Effector memory CD4-positive, alpha-beta T cell (primary cell): ENCODE measurements around the gene SHOC2.

Source experiments
- DNase-seq, 3 donors: peaks; one replicate each; pipeline ENCODE4 v3.0.0-alpha.2; 2020
- H3K27ac ChIP-seq: 2 replicates; pipeline ENCODE4 v1.7.0; 2013; ENCODE audit warnings: mild to moderate bottlenecking, low read length, moderate library complexity; ENCODE audit not compliant: insufficient read depth, poor library complexity, severe bottlenecking
- H3K27me3 ChIP-seq: replicated peaks from 2 replicates; pipeline ENCODE4 v1.7.0; 2013; ENCODE audit warnings: mild to moderate bottlenecking, low read length; ENCODE audit not compliant: insufficient read depth, control insufficient read depth, poor library complexity, severe bottlenecking
- H3K36me3 ChIP-seq: 2 replicates; pipeline ENCODE4 v1.7.0; 2013; ENCODE audit warnings: mild to moderate bottlenecking, low read length, moderate library complexity; ENCODE audit not compliant: control insufficient read depth, insufficient read depth
- H3K4me1 ChIP-seq: 2 replicates; pipeline ENCODE4 v1.7.0; 2013; ENCODE audit warnings: low read length, mild to moderate bottlenecking; ENCODE audit not compliant: control insufficient read depth, insufficient read depth, poor library complexity, severe bottlenecking
- H3K4me3 ChIP-seq: 2 replicates; pipeline ENCODE4 v1.7.0; 2013; ENCODE audit warnings: low read length, low read depth, mild to moderate bottlenecking; ENCODE audit not compliant: insufficient read depth, poor library complexity, severe bottlenecking
- H3K9me3 ChIP-seq: 2 replicates; pipeline ENCODE4 v1.7.0; 2013; ENCODE audit warnings: mild to moderate bottlenecking, low read length, moderate library complexity; ENCODE audit not compliant: control insufficient read depth

SHOC2 gene

DNA sequence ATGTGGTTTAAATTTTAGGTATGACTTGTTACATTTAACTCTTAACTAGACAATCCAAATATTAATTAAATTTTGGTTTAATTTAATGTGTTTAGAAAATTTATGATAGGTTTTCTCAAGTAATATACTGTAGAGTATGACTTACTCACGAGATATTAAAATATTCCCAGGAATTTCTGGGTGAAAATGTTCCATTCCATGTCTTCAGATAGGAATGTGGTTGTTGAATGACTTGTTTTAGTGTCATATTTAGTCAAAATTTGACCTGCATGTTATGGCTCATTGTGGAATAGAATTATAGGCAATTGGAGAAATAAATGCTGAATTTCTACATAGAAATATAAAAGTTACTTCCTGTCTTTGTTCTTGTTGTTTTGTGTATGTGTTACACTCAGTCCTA, 46.7 kb downstream of the SHOC2 start:
- DNase-seq = no peak
- Histone ChIP-seq H3K4me1 (no peaks in the 10 kb centered on the region), H3K9me3 (no peaks in the 10 kb centered on the region), H3K27ac (no peak overlapping the region), H3K4me3 (no peak overlapping the region), H3K36me3 (peaks cover 7% of the 10 kb centered on the region), H3K27me3 (no peaks in the 10 kb centered on the region)

DNA sequence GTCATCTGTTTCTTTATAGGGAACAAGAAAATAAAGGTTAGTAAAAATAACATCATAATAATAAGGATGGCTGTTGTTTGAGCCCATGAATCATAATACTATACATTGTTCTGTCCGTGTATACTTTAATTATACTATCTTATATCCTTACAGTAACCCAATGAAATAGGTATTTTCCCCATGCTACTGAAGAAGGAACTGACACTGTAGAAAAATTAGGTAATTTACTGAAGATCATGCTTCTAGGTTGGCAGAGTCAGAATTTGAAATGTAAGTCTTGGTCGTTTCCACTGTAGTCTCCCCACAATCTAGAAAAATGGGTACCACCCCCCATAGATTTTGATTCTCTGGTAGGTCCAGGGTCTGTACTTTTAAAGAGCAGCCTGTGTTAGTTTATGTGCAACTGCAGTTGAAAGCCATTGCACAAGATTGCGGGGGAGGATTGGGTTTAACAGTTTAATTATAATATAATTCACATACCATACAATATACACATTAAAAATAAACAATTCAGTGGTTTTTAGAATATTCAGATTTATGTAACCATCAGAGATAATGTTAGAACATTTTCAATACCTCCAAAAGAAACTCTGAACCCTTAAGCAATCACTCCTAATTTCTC, 47.7 kb downstream of the SHOC2 start:
- Histone ChIP-seq H3K4me3 (no peak overlapping the region), H3K9me3 (no peaks in the 10 kb centered on the region), H3K27me3 (no peaks in the 10 kb centered on the region), H3K36me3 (peaks cover 7% of the 10 kb centered on the region), H3K27ac (no peak overlapping the region), H3K4me1 (no peaks in the 10 kb centered on the region)
- no peak for DNase-seq

DNA sequence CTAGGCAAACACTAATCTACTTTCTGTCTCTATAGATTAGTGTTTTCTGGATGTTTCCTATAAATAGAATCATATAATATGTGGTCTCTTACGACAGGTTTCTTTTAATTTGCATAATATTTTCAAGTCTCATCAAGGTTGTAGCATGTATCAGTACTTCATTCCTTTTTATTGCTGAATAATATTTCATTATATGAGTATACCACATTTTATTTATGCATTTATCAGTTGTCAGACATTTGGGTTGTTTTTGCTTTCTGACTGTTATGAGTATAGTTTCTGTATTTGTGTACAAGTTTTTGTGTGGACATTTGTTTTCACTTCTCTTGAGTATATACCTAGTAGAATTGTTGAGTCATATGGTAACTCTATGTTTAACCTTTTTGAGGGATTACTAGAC, 48.2 kb downstream of the SHOC2 start:
- H3K27ac ChIP-seq = no peak overlapping the region
- H3K36me3 ChIP-seq = peaks cover 7% of the 10 kb centered on the region
- no peaks in the 10 kb centered on the region for H3K9me3 ChIP-seq
- H3K27me3 ChIP-seq = no peaks in the 10 kb centered on the region
- H3K4me3 ChIP-seq = no peak overlapping the region
- no peaks in the 10 kb centered on the region for H3K4me1 ChIP-seq
- no peak for DNase-seq

DNA sequence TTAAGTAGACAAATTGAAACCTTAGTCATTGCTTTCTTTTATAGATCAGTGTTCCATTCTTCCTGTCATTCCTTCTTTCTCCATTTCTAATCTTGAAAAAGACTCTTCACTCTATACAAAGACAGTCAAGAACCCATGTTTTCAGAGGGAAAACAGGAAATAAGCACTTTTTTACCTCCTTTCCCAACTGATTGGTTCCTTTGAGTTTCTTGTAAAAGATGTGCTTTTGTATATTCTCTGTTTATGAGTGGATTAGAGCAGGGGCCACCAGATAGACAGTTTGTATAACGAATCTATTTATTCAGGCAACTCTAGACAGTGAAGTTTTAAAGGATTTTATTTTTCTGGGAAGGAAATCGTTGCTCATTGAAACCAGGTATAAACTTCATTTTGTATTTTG, 49.8 kb downstream of the SHOC2 start:
- no peaks in the 10 kb centered on the region for H3K27me3 ChIP-seq
- H3K4me3 ChIP-seq = no peak overlapping the region
- H3K9me3 ChIP-seq = no peaks in the 10 kb centered on the region
- H3K27ac ChIP-seq = no peak overlapping the region
- peaks cover 7% of the 10 kb centered on the region for H3K36me3 ChIP-seq
- no peaks in the 10 kb centered on the region for H3K4me1 ChIP-seq
- DNase-seq = no peak

DNA sequence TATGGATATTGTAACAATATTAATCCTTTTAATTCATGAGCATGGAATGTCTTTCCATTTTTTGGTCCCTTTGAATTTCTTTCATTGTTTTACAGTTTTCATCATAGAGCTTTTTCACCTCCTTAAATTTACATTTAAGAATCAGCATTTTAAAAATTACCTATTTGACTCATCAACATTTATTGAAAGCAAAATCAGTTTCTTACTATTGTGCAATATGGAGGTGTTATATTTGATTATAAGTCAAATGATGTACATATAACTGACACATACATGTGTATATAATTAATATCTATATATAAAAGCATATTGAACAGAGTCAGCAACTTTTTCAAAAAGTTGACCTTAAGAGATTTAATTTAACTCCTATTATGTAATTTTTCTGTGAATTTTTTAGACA, 52.2 kb downstream of the SHOC2 start:
- Histone ChIP-seq H3K9me3 (no peaks in the 10 kb centered on the region), H3K4me1 (no peaks in the 10 kb centered on the region), H3K36me3 (peaks cover 7% of the 10 kb centered on the region), H3K4me3 (no peak overlapping the region), H3K27ac (no peak overlapping the region), H3K27me3 (no peaks in the 10 kb centered on the region)
- no peak for DNase-seq

DNA sequence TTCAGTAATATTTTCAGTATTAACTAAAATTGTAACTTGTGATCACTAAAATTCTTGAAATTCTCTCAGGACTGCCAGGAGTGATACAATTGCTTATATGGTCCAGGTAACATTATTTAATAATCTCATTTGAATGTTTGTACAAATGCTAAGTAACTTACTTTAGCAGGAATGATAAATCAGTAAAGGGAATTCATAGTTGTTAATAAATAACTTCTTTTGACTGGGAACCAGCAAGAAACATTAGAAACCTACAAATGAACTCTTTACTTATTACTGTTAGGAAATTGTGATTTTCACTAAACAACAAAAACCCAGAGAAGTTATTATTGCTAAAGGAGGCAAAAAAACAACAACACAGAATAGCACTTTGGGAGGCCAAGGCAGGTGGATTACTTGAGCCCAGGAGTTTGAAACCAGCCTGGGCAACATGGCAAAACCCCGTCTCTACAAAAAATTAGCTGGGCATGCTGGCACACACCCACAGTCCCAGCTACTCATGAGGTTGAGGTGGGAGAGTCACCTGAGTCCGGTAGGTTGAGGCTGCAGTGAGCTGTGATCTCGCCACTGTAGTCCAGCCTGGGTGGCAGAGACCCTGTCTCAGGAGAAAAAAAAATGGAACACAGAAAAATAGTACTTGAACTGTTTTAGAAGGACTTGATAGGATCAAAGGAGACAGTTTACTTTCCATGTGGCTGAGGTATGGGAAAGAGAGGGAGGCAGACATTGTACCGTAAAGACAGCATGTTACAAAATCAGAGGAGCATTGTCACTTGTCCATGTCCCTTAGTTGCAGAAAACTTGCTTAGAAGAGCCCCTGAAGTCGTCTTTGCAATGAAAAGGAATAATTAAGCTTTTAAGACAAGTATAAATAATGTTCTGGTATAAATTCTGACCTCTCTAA, 53.1 kb downstream of the SHOC2 start:
- Histone ChIP-seq H3K4me3 (no peak overlapping the region), H3K4me1 (no peaks in the 10 kb centered on the region), H3K27me3 (no peaks in the 10 kb centered on the region), H3K36me3 (peaks cover 6% of the 10 kb centered on the region), H3K27ac (no peak overlapping the region), H3K9me3 (no peaks in the 10 kb centered on the region)
- no peak for DNase-seq

DNA sequence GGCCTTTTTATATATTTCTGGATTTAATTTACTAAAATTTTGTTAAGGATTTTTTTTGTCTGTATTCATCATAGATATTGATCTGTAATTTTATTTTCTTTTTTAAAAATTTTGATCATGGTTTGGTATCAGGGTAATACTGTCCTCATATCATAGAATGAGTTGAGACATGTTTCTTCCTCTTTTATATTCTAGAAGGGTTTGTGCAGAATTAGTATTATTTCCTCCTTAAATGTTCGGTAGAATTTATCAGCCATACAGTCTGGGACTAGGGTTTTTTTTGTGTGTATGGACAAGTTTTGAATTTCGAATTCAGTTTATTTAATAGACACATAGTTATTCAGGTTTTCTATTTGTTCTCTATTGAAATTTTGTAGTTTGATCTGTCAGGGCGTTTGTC, 54.0 kb downstream of the SHOC2 start:
- H3K4me3 ChIP-seq = no peak overlapping the region
- H3K9me3 ChIP-seq = no peaks in the 10 kb centered on the region
- no peaks in the 10 kb centered on the region for H3K4me1 ChIP-seq
- H3K27me3 ChIP-seq = no peaks in the 10 kb centered on the region
- H3K36me3 ChIP-seq = no peaks in the 10 kb centered on the region
- DNase-seq = no peak
- H3K27ac ChIP-seq = no peak overlapping the region

DNA sequence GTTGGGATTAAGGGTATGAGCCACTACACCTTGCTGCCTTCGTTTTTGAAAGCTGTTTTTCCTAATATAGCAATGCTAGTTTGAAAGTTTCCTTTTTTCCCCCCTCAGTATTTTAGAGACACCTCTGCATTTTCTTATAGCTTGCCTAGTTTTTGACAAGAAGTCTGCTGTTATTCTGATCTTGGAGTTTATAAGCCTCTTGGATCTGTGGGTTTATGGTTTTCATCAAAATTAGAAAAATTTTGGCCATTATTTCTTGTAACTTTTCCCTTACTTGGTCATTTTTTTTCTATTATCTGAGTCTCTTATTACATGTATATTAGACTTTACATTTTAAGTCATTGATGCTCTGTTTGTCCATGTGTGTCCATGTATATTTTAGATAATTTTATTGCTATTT, 57.2 kb downstream of the SHOC2 start:
- DNase-seq = no peak
- no peaks in the 10 kb centered on the region for H3K9me3 ChIP-seq
- H3K4me3 ChIP-seq = no peak overlapping the region
- H3K27me3 ChIP-seq = no peaks in the 10 kb centered on the region
- no peak overlapping the region for H3K27ac ChIP-seq
- H3K36me3 ChIP-seq = no peaks in the 10 kb centered on the region
- H3K4me1 ChIP-seq = no peaks in the 10 kb centered on the region

DNA sequence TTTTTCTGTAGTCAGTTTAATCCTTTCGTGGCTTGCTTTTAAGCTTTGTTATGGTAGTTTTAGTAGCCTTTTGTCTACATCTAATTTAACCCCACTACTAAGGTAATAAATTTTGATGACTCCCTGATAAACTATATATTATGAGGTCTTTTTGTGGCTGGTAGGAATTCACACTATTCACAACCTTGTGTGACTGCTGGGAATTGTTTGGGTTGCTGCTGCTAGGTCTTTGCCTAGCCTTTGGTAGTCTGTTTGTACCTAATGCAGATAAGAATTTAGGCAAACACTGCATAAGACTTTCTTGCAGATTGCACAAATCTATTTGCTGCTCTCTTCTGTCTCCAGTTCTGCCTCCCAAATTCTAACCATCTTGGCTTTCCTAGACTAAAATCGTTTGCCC, 58.3 kb downstream of the SHOC2 start:
- no peaks in the 10 kb centered on the region for H3K36me3 ChIP-seq
- H3K4me1 ChIP-seq = no peaks in the 10 kb centered on the region
- H3K9me3 ChIP-seq = no peaks in the 10 kb centered on the region
- no peaks in the 10 kb centered on the region for H3K27me3 ChIP-seq
- no peak overlapping the region for H3K27ac ChIP-seq
- no peak for DNase-seq
- H3K4me3 ChIP-seq = no peak overlapping the region

DNA sequence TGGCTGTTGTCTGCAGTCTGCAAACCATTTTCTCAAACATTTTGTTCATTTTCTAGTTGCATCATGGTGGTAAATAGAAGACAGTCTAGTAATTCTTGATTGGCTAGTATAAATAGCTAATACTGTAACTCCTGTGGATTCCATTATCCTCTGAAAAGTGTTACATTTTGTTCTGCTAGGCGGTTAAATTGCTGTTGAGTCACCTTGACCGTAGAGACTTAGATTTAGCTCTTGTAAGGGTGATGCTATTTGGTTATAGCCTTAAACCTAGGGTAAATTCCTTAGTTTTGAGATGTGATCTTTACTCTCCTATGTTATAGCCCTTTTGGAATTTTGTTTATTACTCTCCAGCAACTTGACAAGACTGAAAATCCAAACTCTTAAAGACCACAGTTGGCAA, 58.8 kb downstream of the SHOC2 start:
- Histone ChIP-seq H3K4me1 (no peaks in the 10 kb centered on the region), H3K27ac (no peak overlapping the region)

More for the DNA sequence above, 58.8 kb downstream of the SHOC2 start:
- no peak for DNase-seq
- H3K4me3 ChIP-seq = no peak overlapping the region
- no peaks in the 10 kb centered on the region for H3K36me3 ChIP-seq
- no peaks in the 10 kb centered on the region for H3K9me3 ChIP-seq
- H3K27me3 ChIP-seq = no peaks in the 10 kb centered on the region
